GM12865 (cell line): ENCODE measurements around the gene HEBP1.

Experiments
- DNase-seq: peaks from one replicate; pipeline ENCODE4 v3.0.0; 2010; ENCODE audit warnings: low read depth
- H3K4me3 ChIP-seq: 2 replicates; pipeline ENCODE4 v1.5.1; 2011; ENCODE audit warnings: mild to moderate bottlenecking, low read depth, low read length, control low read depth
- CTCF ChIP-seq: IDR thresholded peaks from 2 replicates; pipeline ENCODE4 v1.5.1; 2011; ENCODE audit warnings: low read length, control low read depth, low read depth, inconsistent platforms; ENCODE audit not compliant: insufficient read depth; ENCODE audit errors: missing control alignments

Gene HEBP1

GRCh38 chr12:13004986-13005385, 4.9 kb upstream of the HEBP1 start:
- H3K4me3 ChIP-seq = no peak overlapping the region
- no peak for DNase-seq
- TF ChIP-seq CTCF = no peak

GRCh38 chr12:13004361-13004760, 4.3 kb upstream of the HEBP1 start:
- no peak for TF ChIP-seq CTCF
- DNase-seq = no peak
- no peak overlapping the region for H3K4me3 ChIP-seq

GRCh38 chr12:13002301-13003097, 2.4 kb upstream of the HEBP1 start:
- DNase-seq = no peak
- no peak for TF ChIP-seq CTCF
- no peak overlapping the region for H3K4me3 ChIP-seq

GRCh38 chr12:13001775-13002040, 1.6 kb upstream of the HEBP1 start:
- no peak for TF ChIP-seq CTCF
- no peak for DNase-seq
- no peak overlapping the region for H3K4me3 ChIP-seq

GRCh38 chr12:13000925-13001774, 1.1 kb upstream of the HEBP1 start:
- no peak for TF ChIP-seq CTCF
- DNase-seq = peak; percentile 22
- H3K4me3 ChIP-seq = peak overlapping the region; percentile 40

GRCh38 chr12:13000616-13000924, 505 bp upstream of the HEBP1 start:
- no peak for TF ChIP-seq CTCF
- DNase-seq = no peak
- H3K4me3 ChIP-seq = peak overlapping the region; percentile 40
